ENCODE results near the gene DPH6.

DPH6 gene

GRCh38 chr15:35327789-35328188 is 218.2 kb downstream of the DPH6 start:
- no peak for DNase-seq

- DNase-seq: no peak
Observed at GRCh38 chr15:35325374-35325941, 220.5 kb downstream of the DPH6 start.

DNA sequence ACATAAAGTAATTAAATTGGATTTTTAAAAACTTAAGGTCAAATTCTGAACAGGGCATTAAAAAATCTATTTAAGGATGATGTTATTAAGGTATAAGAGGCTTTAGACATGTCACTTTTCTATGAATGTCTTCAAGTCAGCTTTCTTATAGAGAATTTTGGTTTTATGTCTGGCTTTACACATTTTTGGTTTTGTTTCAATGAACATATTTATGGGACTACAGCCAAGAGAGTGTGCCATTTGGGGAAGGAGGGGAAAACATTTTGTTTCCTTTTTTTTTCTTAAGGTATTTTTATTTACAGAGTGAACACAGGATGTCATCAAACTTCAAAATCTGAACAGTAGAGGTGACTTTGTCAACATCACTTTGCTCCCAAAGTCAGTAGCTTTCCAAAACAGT is 222.8 kb downstream of the DPH6 start:
- DNase-seq: no peak

DNA sequence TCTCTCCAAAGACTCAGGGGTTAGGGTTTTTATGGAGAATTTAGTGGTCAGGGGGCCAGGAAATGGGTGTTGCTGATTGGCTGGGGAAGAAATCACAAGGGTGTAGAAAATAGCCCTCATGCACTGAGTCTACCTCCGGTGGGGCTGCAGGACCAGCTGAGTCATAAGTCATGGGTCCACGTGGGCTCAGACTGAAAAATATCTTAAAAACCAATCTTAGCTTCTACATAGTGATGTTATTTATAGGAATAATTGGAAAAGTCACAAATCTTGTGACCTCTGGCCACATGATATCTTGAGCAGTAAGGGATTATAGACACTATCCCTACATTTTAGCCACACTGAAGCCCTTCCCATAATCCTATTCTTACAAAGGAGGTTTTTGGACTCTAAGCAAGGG is 224.0 kb downstream of the DPH6 start:
- no peak for DNase-seq

- DNase-seq: no peak
Observed at GRCh38 chr15:35320911-35321310, 225.1 kb downstream of the DPH6 start.

All from eye (tissue), 1 donor.